CD4-positive, alpha-beta memory T cell (primary cell): ENCODE measurements around the gene GALNS. TPM values are rescaled to one million over a fixed set of nuclear protein-coding genes. Genes with fewer than 3 reads are reported as not detected.

Experiments used
- CTCF ChIA-PET: fragments of 350-600 bp; sonication (Branson Sonifier 250); formaldehyde crosslinking; loops from one replicate; lab custom pipeline; 2021; ENCODE audit warnings: inconsistent platforms; ENCODE audit not compliant: partially characterized antibody; lab: Charles Lee
- POLR2A ChIA-PET: fragments of 350-600 bp; sonication (Branson Sonifier 250); formaldehyde crosslinking; loops from one replicate; lab custom pipeline; 2021; ENCODE audit not compliant: partially characterized antibody; lab: Charles Lee
- DNase-seq, 5 donors: peaks; one replicate each; pipeline versions ENCODE4 v3.0.0 to v3.0.0-alpha.2; 2020 to 2022; ENCODE audit warnings: mixed read lengths in 1 of 5
- H3K27ac ChIP-seq: one replicate; pipeline ENCODE4 v1.7.0; 2013; ENCODE audit warnings: low read depth, low read length
- H3K27me3 ChIP-seq: 2 replicates; pipeline ENCODE4 v1.7.0; 2013; ENCODE audit warnings: mild to moderate bottlenecking, low read length, moderate library complexity; ENCODE audit not compliant: insufficient read depth
- H3K36me3 ChIP-seq: 2 replicates; pipeline ENCODE4 v1.7.0; 2013; ENCODE audit warnings: mild to moderate bottlenecking, low read length, moderate library complexity; ENCODE audit not compliant: insufficient read depth
- H3K4me1 ChIP-seq: 2 replicates; pipeline ENCODE4 v1.7.0; 2013; ENCODE audit warnings: mild to moderate bottlenecking, low read length, moderate library complexity; ENCODE audit not compliant: insufficient read depth
- H3K4me3 ChIP-seq, 2 donors: one replicate each; pipeline ENCODE4 v1.7.0; 2013; ENCODE audit warnings: low read length in 2 of 2, mild to moderate bottlenecking in 1 of 2
- H3K9me3 ChIP-seq, 2 donors: one replicate each; pipeline ENCODE4 v1.7.0; 2013; ENCODE audit warnings: low read length in 2 of 2, control low read depth in 1 of 2; ENCODE audit not compliant: control insufficient read depth in 1 of 2
- H3K27ac Mint-ChIP-seq, 7 donors: one replicate each; pipeline ENCODE4 v1.8.0; 2020 to 2021; ENCODE audit warnings: mixed read lengths in 7 of 7, mild to moderate bottlenecking in 6 of 7, inconsistent platforms in 3 of 7, moderate library complexity in 3 of 7
- H3K27me3 Mint-ChIP-seq, 2 donors: one replicate each; pipeline ENCODE4 v1.8.0; 2020 to 2021; ENCODE audit warnings: mixed read lengths in 2 of 2
- H3K36me3 Mint-ChIP-seq, 2 donors: one replicate each; pipeline ENCODE4 v1.8.0; 2020 to 2021; ENCODE audit warnings: mixed read lengths in 2 of 2, inconsistent platforms in 1 of 2, mild to moderate bottlenecking in 1 of 2
- H3K4me1 Mint-ChIP-seq, 4 donors: one replicate each; pipeline ENCODE4 v1.8.0; 2020 to 2021; ENCODE audit warnings: mixed read lengths in 4 of 4, mild to moderate bottlenecking in 1 of 4
- H3K4me3 Mint-ChIP-seq, 8 donors: one replicate each; pipeline ENCODE4 v1.8.0; 2020 to 2021; ENCODE audit warnings: mixed read lengths in 8 of 8, mild to moderate bottlenecking in 7 of 8, moderate library complexity in 6 of 8, inconsistent platforms in 3 of 8
- H3K9me3 Mint-ChIP-seq, 8 donors: one replicate each; pipeline ENCODE4 v1.8.0; 2020 to 2021; ENCODE audit warnings: mixed read lengths in 8 of 8, mild to moderate bottlenecking in 5 of 8, inconsistent platforms in 3 of 8, moderate library complexity in 1 of 8
- intact Hi-C: fragments of 100-400 bp; cut with micrococcal nuclease; formaldehyde crosslinking; loops from one replicate; pipeline ENCODE4 v1.15.1; 2023
- polyA plus RNA-seq, 2 donors: library from polyadenylated mRNA; unstranded; fragments of 300-500 nt; fragmentation: Illumina TruSeq; gene quantifications; one replicate each; pipeline ENCODE4 v1.2.3, GENCODE V29; 2021
- total RNA-seq, 2 experiments: library from RNA; stranded (reverse); gene quantifications; one replicate each; pipeline ENCODE4 v1.2.3, GENCODE V29; 2021

Gene GALNS
- total and polyA plus RNA-seq, 4 experiments from 2014 or later = 5.6 to 65.7 (median 33.7) TPM

DNA sequence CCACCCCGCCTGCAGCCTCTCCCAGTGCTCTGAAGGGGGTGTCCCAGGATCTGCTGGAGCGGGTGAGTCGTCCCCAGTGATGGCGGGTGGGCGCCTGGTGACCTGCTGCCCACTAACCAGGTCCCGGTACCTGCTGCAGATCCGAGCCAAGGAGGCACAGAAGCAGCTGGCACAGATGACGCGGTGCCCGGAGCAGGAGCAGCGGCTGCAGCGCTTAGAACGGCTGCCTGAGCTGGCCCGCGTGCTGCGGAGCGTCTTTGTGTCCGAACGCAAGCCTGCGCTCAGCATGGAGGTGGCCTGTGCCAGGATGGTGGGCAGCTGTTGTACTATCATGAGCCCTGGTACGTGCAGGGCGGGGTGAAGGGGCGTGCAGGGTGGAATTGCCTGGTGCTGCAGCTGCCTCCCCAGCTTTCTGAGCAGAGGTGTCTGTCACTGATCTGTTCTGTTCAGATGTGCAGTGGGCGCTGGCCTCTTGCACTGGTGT is 49.6 kb downstream of the GALNS start:
- Histone ChIP-seq H3K27me3 (no peaks in the 10 kb centered on the region), H3K4me3 (no peak overlapping the region), H3K4me1 (peaks cover 34% of the 10 kb centered on the region), H3K9me3 (no peaks in the 10 kb centered on the region), H3K36me3 (peaks cover 13% of the 10 kb centered on the region), H3K27ac (no peak overlapping the region)
- POLR2A ChIA-PET = interaction anchor here (11.8 kb wide), 1 partner anchor 25 kb away, joined by 206 read pairs; the partner anchor contains the start of gene PIEZO1
- Mint-ChIP-seq H3K4me3 (no peak overlapping the region), H3K9me3 (no peaks in the 10 kb centered on the region), H3K27me3 (no peaks in the 10 kb centered on the region), H3K27ac (no peak overlapping the region), H3K4me1 (peaks cover 2 to 27% (median 15%) of the 10 kb centered on the region in 4 donors), H3K36me3 (peaks cover 0 to 17% of the 10 kb centered on the region in 2 donors)
- CTCF ChIA-PET = interaction anchor here (1.2 to 1.3 kb wide), 2 partner anchors 25 to 70 kb away, joined by 3 to 4 read pairs; no protein-coding TSS in a partner anchor
- intact Hi-C loops = no loop called here
- no peak for DNase-seq

DNA sequence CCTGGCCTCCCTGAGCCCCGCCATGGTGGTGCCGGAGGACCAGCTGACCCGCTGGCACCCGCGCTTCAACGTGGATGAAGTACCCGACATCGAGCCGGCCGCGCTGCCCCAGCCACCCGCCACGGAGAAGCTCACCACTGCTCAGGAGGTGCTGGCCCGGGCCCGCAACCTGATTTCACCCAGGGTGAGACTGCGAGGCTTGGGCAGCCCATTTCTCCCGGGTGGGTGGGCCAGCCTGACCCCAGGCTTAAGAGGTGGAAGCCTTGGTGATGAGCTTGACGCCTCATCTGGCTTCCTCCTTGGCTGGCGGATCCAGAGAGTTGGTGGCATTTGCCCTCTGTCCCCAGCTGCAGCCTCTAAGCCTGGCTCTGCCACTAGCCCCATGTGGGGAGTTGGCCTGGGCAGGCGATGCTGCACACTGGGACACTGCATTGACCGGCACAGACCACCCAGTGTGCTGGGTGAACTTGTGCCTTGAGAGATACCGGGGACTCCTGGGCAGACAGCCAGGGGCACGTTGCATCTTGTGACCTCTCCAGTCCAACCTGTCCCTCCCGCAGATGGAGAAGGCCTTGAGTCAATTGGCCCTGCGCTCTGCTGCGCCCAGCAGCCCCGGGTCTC is 50.1 kb downstream of the GALNS start:
- H3K9me3 ChIP-seq = no peaks in the 10 kb centered on the region
- intact Hi-C loops = no loop called here
- H3K36me3 ChIP-seq = peaks cover 13% of the 10 kb centered on the region
- ChIA-PET CTCF (interaction anchor here (1.2 to 1.3 kb wide), 2 partner anchors 25 to 69 kb away, joined by 3 to 4 read pairs; no protein-coding TSS in a partner anchor), POLR2A (interaction anchor here (11.8 kb wide), 1 partner anchor 24 kb away, joined by 206 read pairs; the partner anchor contains the start of gene PIEZO1)
- DNase-seq = no peak
- peaks cover 0 to 15% of the 10 kb centered on the region in 2 donors for H3K36me3 Mint-ChIP-seq
- H3K27me3 ChIP-seq = no peaks in the 10 kb centered on the region
- H3K4me3 ChIP-seq = no peak overlapping the region
- no peaks in the 10 kb centered on the region for H3K27me3 Mint-ChIP-seq
- peaks cover 37% of the 10 kb centered on the region for H3K4me1 ChIP-seq
- H3K27ac ChIP-seq = no peak overlapping the region
- H3K4me3 Mint-ChIP-seq = no peak overlapping the region
- H3K27ac Mint-ChIP-seq = no peak overlapping the region
- H3K9me3 Mint-ChIP-seq = no peaks in the 10 kb centered on the region
- H3K4me1 Mint-ChIP-seq = peaks cover 3 to 29% (median 14%) of the 10 kb centered on the region in 4 donors

DNA sequence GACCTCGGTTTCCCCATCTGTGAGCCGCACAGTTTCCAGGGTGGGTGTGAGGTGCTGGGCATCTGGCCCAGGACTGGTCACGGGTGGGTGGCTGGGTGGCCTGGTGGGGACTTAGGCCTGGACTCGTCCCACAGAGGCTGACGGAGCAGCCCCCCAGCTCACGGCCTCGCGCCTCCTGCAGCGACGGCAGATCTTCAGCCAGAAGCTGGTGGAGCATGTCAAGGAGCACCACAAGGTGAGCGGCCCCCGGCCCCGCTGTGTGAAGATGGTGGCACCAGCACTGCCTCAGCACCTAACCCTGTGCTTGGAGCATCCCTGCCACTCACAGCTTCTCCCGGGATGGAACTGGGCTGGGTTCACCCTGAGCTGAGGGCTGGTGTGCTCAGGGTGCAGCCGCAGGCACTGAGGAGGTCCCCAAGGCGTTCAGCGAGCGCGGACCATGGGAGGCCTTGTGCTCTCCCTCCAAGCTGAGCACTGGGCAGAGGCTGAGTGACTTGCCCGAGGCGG is 50.8 kb downstream of the GALNS start:
- Mint-ChIP-seq H3K27ac (no peak overlapping the region), H3K4me3 (no peak overlapping the region), H3K27me3 (no peaks in the 10 kb centered on the region), H3K4me1 (peaks cover 5 to 34% (median 14%) of the 10 kb centered on the region in 4 donors), H3K36me3 (peaks cover 0 to 15% of the 10 kb centered on the region in 2 donors), H3K9me3 (no peaks in the 10 kb centered on the region)
- DNase-seq = no peak
- H3K27ac ChIP-seq = no peak overlapping the region
- peaks cover 35% of the 10 kb centered on the region for H3K4me1 ChIP-seq
- CTCF ChIA-PET = interaction anchor here (1.2 to 1.3 kb wide), 2 partner anchors 24 to 68 kb away, joined by 3 to 4 read pairs; no protein-coding TSS in a partner anchor
- H3K9me3 ChIP-seq = no peaks in the 10 kb centered on the region
- POLR2A ChIA-PET = interaction anchor here (1.3 to 11.8 kb wide), 2 partner anchors 24 to 69 kb away, joined by 3 to 206 read pairs; partner anchors contain the start of gene PIEZO1
- no peaks in the 10 kb centered on the region for H3K27me3 ChIP-seq
- no peak overlapping the region for H3K4me3 ChIP-seq
- intact Hi-C loops = no loop called here
- peaks cover 13% of the 10 kb centered on the region for H3K36me3 ChIP-seq

DNA sequence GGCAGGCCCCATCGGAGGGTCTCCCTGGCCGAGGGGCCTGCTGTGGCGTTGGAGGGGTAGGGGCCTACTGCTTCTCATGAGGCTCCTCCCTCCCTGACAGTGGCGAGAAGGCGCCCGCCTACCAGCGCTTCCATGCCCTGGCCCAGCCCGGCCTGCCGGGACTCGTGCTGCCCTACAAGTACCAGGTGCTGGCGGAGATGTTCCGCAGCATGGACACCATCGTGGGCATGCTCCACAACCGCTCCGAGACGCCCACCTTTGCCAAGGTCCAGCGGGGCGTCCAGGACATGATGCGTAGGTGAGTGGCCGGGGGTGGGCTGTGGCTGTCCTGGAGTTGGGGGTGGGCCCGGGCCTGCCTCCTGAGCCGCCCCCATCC is 51.4 kb downstream of the GALNS start:
- POLR2A ChIA-PET = interaction anchor here (1.3 to 11.8 kb wide), 2 partner anchors 23 to 68 kb away, joined by 3 to 206 read pairs; partner anchors contain the start of gene PIEZO1
- intact Hi-C loops = no loop called here
- Mint-ChIP-seq H3K4me1 (peaks cover 7 to 34% (median 15%) of the 10 kb centered on the region in 4 donors), H3K9me3 (no peaks in the 10 kb centered on the region), H3K36me3 (peaks cover 0 to 15% of the 10 kb centered on the region in 2 donors), H3K27me3 (no peaks in the 10 kb centered on the region), H3K27ac (no peak overlapping the region), H3K4me3 (no peak overlapping the region)
- no peak overlapping the region for H3K27ac ChIP-seq
- peaks cover 32% of the 10 kb centered on the region for H3K4me1 ChIP-seq
- DNase-seq = no peak
- no peak overlapping the region for H3K4me3 ChIP-seq
- no peaks in the 10 kb centered on the region for H3K27me3 ChIP-seq
- H3K36me3 ChIP-seq = peaks cover 13% of the 10 kb centered on the region
- H3K9me3 ChIP-seq = no peaks in the 10 kb centered on the region
- CTCF ChIA-PET = no interaction called here

DNA sequence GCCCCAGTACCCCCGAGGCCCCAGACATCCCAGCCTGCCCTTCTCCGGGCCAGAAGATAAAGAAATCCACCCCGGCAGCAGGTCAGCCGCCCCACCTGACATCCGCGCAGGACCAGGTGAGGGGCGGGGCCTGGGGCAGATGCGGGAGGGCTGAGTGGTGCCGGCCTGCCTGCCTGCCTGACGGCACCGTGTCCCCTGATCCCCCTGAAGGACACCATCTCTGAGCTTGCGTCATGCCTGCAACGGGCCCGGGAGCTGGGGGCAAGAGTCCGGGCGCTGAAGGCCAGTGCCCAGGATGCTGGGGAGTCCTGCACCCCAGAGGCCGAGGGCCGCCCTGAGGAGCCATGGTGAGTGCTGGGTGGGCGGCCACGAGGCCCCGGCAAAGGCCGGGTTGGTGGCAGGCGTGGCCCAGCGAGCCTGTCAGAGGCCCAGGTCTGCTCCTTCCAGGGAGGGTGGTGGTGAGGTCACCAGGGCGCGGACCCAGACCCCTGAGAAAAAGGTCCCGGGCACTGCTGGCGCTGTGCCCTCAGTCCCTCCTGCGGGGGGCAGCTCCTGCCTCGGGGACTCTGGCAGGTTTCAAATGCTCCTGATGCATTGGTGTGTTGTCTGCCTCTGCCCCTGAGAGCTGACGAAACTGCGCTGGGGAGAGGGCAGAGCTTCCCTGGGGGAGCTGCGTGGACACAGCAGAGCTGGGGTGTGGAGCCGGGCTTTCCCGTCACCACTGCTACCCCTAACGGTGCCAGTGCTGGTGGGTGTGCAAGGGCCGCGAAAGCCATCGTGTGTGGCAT is 52.0 kb downstream of the GALNS start:
- no peaks in the 10 kb centered on the region for H3K27me3 Mint-ChIP-seq
- peaks cover 6 to 32% (median 16%) of the 10 kb centered on the region in 4 donors for H3K4me1 Mint-ChIP-seq
- no peaks in the 10 kb centered on the region for H3K27me3 ChIP-seq
- peaks cover 8% of the 10 kb centered on the region for H3K36me3 ChIP-seq
- peak overlapping the region in 6 of 8 donors; percentile 20 to 66 (median 49) for H3K4me3 Mint-ChIP-seq
- no peaks in the 10 kb centered on the region for H3K9me3 ChIP-seq
- H3K27ac Mint-ChIP-seq = peak overlapping the region in 2 of 7 donors; percentile 55 to 56
- no peak overlapping the region for H3K27ac ChIP-seq
- intact Hi-C loops = no loop called here
- H3K36me3 Mint-ChIP-seq = peaks cover 0 to 11% of the 10 kb centered on the region in 2 donors
- H3K9me3 Mint-ChIP-seq = no peaks in the 10 kb centered on the region
- ChIA-PET POLR2A (interaction anchor here (1.0 to 11.8 kb wide), 5 partner anchors 8 to 103 kb away, joined by 3 to 206 read pairs (median 9); partner anchors contain the start of genes APRT and PIEZO1), CTCF (no interaction called here)
- H3K4me1 ChIP-seq = peaks cover 30% of the 10 kb centered on the region
- H3K4me3 ChIP-seq = peak overlapping the region in 1 of 2 donors; percentile 24
- peak in 1 of 5 donors; percentile 21 for DNase-seq

DNA sequence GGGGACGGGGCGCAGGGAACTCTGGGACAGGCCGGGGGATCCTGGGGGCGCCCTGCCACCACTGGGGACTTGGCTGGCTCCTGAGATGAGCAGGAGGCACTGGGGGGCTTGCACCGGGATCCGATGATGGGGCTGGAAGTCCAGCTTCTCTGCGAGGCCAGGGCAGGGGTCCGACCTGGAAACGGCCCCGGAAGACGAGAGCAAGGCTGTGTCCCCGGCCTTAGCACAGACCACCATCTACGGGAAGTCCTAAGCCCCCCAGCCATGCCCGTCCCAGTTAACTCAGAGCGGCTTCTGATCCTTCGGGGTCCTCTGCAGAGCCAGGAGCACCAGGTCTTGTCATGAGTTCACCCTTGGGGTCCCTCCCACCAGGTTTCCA is 52.6 kb downstream of the GALNS start:
- no peak for DNase-seq
- Histone ChIP-seq H3K9me3 (no peaks in the 10 kb centered on the region), H3K36me3 (peaks cover 3% of the 10 kb centered on the region), H3K27me3 (no peaks in the 10 kb centered on the region), H3K4me1 (peaks cover 27% of the 10 kb centered on the region), H3K27ac (no peak overlapping the region), H3K4me3 (peak overlapping the region in 1 of 2 donors; percentile 24)
- Mint-ChIP-seq H3K36me3 (peaks cover 0 to 9% of the 10 kb centered on the region in 2 donors), H3K27ac (peak overlapping the region in 4 of 7 donors; percentile 17 to 57 (median 56)), H3K4me3 (peak overlapping the region; percentile 31 to 66 (median 52)), H3K9me3 (no peaks in the 10 kb centered on the region), H3K4me1 (peaks cover 6 to 28% (median 16%) of the 10 kb centered on the region in 4 donors), H3K27me3 (no peaks in the 10 kb centered on the region)
- ChIA-PET CTCF (no interaction called here), POLR2A (interaction anchor here (1.0 to 11.8 kb wide), 5 partner anchors 8 to 103 kb away, joined by 3 to 206 read pairs (median 9); partner anchors contain the start of genes APRT and PIEZO1)
- intact Hi-C loops = no loop called here
